ENCODE measurements around the gene OTUD6A. TPM values are rescaled to one million over a fixed set of nuclear protein-coding genes. Genes with fewer than 3 reads are reported as not detected.
A peak's percentile ranks its signal among the peaks of the same experiment; 100 is the strongest.

OTUD6A gene, protein sequence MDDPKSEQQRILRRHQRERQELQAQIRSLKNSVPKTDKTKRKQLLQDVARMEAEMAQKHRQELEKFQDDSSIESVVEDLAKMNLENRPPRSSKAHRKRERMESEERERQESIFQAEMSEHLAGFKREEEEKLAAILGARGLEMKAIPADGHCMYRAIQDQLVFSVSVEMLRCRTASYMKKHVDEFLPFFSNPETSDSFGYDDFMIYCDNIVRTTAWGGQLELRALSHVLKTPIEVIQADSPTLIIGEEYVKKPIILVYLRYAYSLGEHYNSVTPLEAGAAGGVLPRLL
- not detected for total RNA-seq

DNA sequence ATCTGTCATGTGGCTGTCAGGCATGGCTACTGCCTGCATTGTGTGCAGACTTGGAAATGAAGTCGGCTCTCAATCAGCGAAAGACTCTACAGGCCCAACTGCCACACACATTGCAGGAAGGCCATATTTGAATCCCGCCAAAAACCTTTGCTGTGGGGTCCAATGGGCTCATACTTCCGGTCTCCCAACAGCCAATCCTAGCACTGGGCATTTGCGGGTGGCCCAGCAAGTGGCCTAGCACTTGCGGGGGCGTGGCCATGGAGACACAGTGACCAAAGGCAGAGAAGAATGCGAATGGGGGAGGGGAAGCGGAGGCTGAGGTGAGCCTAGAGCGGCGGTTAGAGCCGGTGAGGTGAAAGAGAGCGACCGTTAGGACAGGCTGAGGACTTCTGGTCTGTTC, at the start of gene OTUD6A:
Gene OTUD6A (plus strand): TSS at position 382 of the 400 bp plus-strand sequence. CDS start 68 bp downstream, outside the sequence.
- Histone ChIP-seq H3K9ac (ENCODE audit: low read depth in 1 of 3, low read length in 3 of 3) (no peak within 1 kb of the TSS), H3K9me3 (ENCODE audit: control insufficient read depth in 3 of 3, low read length in 3 of 3) (peaks cover 0 to 5% (median 0%) of the 10 kb centered on the region in 3 donors), H3K27me3 (ENCODE audit: control insufficient read depth in 3 of 3, insufficient read depth in 3 of 3, low read length in 3 of 3) (peaks cover 0 to 3% (median 0%) of the 10 kb centered on the region in 3 donors), H3K4me1 (ENCODE audit: control insufficient read depth in 3 of 3, insufficient read depth in 3 of 3, low read length in 3 of 3) (no peaks in the 10 kb centered on the region), H3K4me3 (ENCODE audit: low read length in 3 of 3) (no peak within 1 kb of the TSS), H3K36me3 (ENCODE audit: control insufficient read depth in 3 of 3, insufficient read depth in 3 of 3, low read length in 3 of 3) (no peaks in the 10 kb centered on the region), H3K27ac (ENCODE audit: low read depth, low read length) (no peak within 1 kb of the TSS)

DNA sequence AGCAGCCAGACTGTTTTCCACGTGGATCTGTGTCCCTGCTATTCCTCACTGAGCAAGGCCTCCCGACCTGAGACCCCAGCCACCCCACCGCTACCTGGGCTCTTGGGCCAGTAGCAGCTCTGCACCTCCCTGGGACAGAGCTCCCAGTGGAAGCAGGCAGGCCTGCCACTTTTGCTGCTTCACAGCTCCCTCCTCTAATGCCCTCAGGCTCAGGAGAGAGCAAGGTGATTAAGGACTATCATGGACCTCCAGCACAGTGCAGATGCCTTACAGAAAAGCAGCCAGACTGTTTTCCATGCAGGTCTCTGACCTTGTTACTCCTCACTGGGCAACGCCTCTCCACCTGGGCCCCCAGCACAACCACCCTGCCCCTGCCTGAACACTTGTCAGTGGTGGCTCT, 49.5 kb upstream of the OTUD6A start:
- Histone ChIP-seq H3K9me3 (ENCODE audit: control insufficient read depth in 3 of 3, low read length in 3 of 3) (no peaks in the 10 kb centered on the region), H3K4me1 (ENCODE audit: control insufficient read depth in 3 of 3, insufficient read depth in 3 of 3, low read length in 3 of 3) (peaks cover 6 to 10% (median 7%) of the 10 kb centered on the region in 3 donors), H3K36me3 (ENCODE audit: control insufficient read depth in 3 of 3, insufficient read depth in 3 of 3, low read length in 3 of 3) (no peaks in the 10 kb centered on the region), H3K4me3 (ENCODE audit: low read length in 3 of 3) (no peak overlapping the region), H3K9ac (ENCODE audit: low read depth in 1 of 3, low read length in 3 of 3) (no peak overlapping the region), H3K27me3 (ENCODE audit: control insufficient read depth in 3 of 3, insufficient read depth in 3 of 3, low read length in 3 of 3) (peaks cover 0 to 7% (median 0%) of the 10 kb centered on the region in 3 donors), H3K27ac (ENCODE audit: low read depth, low read length) (no peak overlapping the region)

DNA sequence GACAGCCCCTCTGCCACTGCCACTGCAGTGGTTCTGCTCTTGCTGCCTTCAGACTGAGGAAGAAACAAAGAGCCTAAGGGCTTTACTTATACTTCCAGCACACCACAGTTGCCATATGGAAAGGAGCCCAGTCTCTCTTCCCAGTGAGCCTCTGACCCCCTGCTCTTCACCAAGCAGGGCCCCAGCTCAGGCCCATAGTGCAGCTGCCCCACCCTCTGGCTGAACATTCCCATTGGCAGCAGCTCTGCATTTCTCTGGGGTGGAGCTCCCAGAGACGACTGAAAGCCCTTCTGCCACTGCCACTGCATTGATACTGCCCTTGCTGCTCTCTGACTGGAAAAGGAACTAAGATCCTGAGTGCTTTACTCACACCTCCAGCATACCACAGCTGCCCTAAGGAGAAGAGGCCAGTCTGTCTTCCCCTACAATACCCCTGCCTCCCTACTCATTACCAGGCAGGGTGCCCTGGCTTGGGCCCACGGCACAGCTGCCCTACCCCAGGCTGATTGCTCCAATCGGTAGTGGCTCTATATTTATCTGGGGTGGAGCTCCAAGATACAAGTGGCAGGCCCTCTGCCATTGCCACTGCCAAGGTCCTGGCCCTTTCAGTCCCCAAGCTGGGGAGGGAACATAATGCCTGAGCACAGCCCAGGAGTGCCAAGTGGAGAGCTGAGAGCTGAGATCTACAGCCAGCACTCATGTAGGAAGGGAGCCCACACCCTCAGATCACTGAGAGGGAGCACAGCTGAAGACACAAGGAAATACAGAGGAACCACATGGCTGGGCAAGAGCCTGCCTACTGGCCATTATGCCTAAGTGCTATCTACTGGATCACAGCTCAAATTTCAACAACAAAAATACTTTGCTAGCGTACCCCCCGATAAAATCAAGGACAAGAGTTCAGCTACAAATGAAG, 48.5 kb upstream of the OTUD6A start:
- Histone ChIP-seq H3K27ac (ENCODE audit: low read depth, low read length) (peak overlapping the region; percentile 49), H3K36me3 (ENCODE audit: control insufficient read depth in 3 of 3, insufficient read depth in 3 of 3, low read length in 3 of 3) (no peaks in the 10 kb centered on the region), H3K9me3 (ENCODE audit: control insufficient read depth in 3 of 3, low read length in 3 of 3) (no peaks in the 10 kb centered on the region), H3K9ac (ENCODE audit: low read depth in 1 of 3, low read length in 3 of 3) (peak overlapping the region in 2 of 3 donors; percentile 1 to 40), H3K4me3 (ENCODE audit: low read length in 3 of 3) (peak overlapping the region in 1 of 3 donors; percentile 6), H3K4me1 (ENCODE audit: control insufficient read depth in 3 of 3, insufficient read depth in 3 of 3, low read length in 3 of 3) (peaks cover 6 to 10% (median 7%) of the 10 kb centered on the region in 3 donors), H3K27me3 (ENCODE audit: control insufficient read depth in 3 of 3, insufficient read depth in 3 of 3, low read length in 3 of 3) (peaks cover 0 to 7% (median 0%) of the 10 kb centered on the region in 3 donors)

DNA sequence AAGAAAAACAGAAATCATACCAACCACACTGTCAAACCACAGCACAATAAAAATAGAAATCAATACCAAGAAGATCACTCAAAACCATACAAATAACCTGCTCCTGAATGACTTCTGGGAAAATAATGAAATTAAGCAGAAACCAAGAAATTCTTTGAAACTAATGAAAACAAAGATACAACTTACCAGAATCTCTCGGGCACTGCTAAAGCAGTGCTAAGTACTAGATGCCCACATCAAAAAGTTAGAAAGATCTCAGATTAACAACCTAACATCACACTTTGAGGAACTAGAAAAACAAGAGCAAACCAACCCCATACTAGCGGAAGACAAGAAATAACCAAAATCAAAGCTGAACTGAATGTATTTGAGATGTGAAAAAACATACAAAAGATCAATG, 45.7 kb upstream of the OTUD6A start:
- peaks cover 0 to 2% (median 0%) of the 10 kb centered on the region in 3 donors for H3K9me3 ChIP-seq (ENCODE audit: control insufficient read depth in 3 of 3, low read length in 3 of 3)
- no peak overlapping the region for H3K4me3 ChIP-seq (ENCODE audit: low read length in 3 of 3)
- H3K27me3 ChIP-seq (ENCODE audit: control insufficient read depth in 3 of 3, insufficient read depth in 3 of 3, low read length in 3 of 3), result peaks cover 0 to 7% (median 0%) of the 10 kb centered on the region in 3 donors
- H3K4me1 ChIP-seq (ENCODE audit: control insufficient read depth in 3 of 3, insufficient read depth in 3 of 3, low read length in 3 of 3), result peaks cover 6 to 10% (median 7%) of the 10 kb centered on the region in 3 donors
- H3K36me3 ChIP-seq (ENCODE audit: control insufficient read depth in 3 of 3, insufficient read depth in 3 of 3, low read length in 3 of 3), result no peaks in the 10 kb centered on the region
- H3K27ac ChIP-seq (ENCODE audit: low read depth, low read length), result no peak overlapping the region
- H3K9ac ChIP-seq (ENCODE audit: low read depth in 1 of 3, low read length in 3 of 3), result no peak overlapping the region

DNA sequence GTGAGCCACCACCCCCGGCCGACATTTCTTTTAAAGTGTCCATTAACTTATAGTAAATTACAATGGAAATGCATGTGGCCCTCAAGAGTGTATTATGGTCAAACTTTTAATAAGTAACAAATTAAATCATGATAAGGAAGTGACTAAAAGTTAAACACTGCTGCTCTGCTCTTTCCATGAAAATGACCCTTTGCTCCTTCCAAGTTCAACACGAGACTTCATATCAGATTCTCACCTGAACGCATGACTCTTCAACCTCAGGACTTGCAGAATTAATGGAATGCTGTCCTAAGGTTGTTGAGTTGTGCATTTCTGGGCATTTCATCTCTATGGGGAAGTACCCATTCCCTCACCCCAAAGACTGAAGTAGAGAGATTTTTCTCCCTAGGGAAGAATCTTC, 39.6 kb upstream of the OTUD6A start:
- no peaks in the 10 kb centered on the region for H3K27me3 ChIP-seq (ENCODE audit: control insufficient read depth in 3 of 3, insufficient read depth in 3 of 3, low read length in 3 of 3)
- H3K36me3 ChIP-seq (ENCODE audit: control insufficient read depth in 3 of 3, insufficient read depth in 3 of 3, low read length in 3 of 3), result no peaks in the 10 kb centered on the region
- no peak overlapping the region for H3K27ac ChIP-seq (ENCODE audit: low read depth, low read length)
- no peak overlapping the region for H3K9ac ChIP-seq (ENCODE audit: low read depth in 1 of 3, low read length in 3 of 3)
- no peaks in the 10 kb centered on the region for H3K4me1 ChIP-seq (ENCODE audit: control insufficient read depth in 3 of 3, insufficient read depth in 3 of 3, low read length in 3 of 3)
- peaks cover 0 to 2% (median 0%) of the 10 kb centered on the region in 3 donors for H3K9me3 ChIP-seq (ENCODE audit: control insufficient read depth in 3 of 3, low read length in 3 of 3)
- H3K4me3 ChIP-seq (ENCODE audit: low read length in 3 of 3), result no peak overlapping the region

DNA sequence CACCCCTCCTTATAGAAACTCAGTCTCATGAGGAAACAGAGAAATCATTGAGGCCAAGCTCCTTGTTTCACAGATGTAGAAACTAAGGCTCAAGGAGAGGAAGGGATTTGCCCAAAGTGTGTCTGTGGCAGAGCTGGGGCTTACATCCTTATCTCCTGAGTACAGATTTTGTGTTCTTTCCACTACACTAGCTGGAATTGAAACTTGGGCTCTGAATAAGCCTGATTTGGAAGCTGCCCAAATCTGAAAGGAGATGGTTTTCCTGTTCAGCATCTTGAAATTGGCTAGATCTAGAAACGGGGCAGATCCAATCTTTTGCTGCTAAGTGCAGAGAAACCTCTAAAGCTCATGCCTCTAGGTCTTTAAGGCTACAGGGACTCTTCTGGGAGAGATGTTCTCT, 36.8 kb upstream of the OTUD6A start:
- peaks cover 0 to 10% (median 0%) of the 10 kb centered on the region in 3 donors for H3K27me3 ChIP-seq (ENCODE audit: control insufficient read depth in 3 of 3, insufficient read depth in 3 of 3, low read length in 3 of 3)
- peaks cover 0 to 2% (median 0%) of the 10 kb centered on the region in 3 donors for H3K9me3 ChIP-seq (ENCODE audit: control insufficient read depth in 3 of 3, low read length in 3 of 3)
- H3K9ac ChIP-seq (ENCODE audit: low read depth in 1 of 3, low read length in 3 of 3), result no peak overlapping the region
- no peak overlapping the region for H3K4me3 ChIP-seq (ENCODE audit: low read length in 3 of 3)
- H3K4me1 ChIP-seq (ENCODE audit: control insufficient read depth in 3 of 3, insufficient read depth in 3 of 3, low read length in 3 of 3), result peaks cover 0 to 6% (median 0%) of the 10 kb centered on the region in 3 donors
- no peak overlapping the region for H3K27ac ChIP-seq (ENCODE audit: low read depth, low read length)
- no peaks in the 10 kb centered on the region for H3K36me3 ChIP-seq (ENCODE audit: control insufficient read depth in 3 of 3, insufficient read depth in 3 of 3, low read length in 3 of 3)

DNA sequence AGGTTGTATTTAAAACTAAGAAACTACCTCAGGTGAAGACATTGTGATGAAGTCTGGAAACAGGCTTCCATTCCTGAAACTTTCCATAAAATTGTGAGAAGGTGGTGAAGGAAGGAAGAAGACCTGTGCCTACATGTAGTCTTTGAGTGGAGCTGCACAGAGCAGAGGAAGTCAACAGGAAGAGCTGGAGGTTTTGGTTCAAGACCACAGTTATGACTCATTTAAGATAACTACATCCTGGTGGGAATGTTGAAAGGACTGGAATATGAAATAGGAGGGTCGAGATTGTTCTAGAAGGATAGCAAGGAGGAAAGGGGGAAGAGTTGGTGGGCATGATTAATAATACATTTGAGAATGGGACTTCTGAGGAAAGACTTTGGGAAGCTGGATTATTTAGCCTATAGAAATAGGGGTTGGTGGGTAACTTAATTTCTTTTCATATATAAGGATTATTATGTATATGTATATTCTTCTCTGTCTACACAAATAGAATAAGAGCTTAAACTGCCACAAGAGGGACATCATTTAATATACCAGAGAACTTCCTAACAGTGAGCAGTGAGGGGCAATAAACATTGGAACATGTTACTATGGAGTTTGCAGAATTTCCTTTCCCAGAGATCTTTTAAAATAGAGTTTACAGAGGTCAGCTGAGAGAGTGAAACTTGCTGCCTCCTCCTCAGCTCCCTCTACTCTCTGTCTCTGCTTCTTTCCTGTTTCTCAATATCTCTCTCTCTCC, 36.0 kb upstream of the OTUD6A start:
- no peak overlapping the region for H3K27ac ChIP-seq (ENCODE audit: low read depth, low read length)
- no peak overlapping the region for H3K4me3 ChIP-seq (ENCODE audit: low read length in 3 of 3)
- H3K9me3 ChIP-seq (ENCODE audit: control insufficient read depth in 3 of 3, low read length in 3 of 3), result peaks cover 0 to under 1% (median 0%) of the 10 kb centered on the region in 3 donors
- no peak overlapping the region for H3K9ac ChIP-seq (ENCODE audit: low read depth in 1 of 3, low read length in 3 of 3)
- H3K4me1 ChIP-seq (ENCODE audit: control insufficient read depth in 3 of 3, insufficient read depth in 3 of 3, low read length in 3 of 3), result peaks cover 0 to 6% (median 0%) of the 10 kb centered on the region in 3 donors
- peaks cover 0 to 15% (median 0%) of the 10 kb centered on the region in 3 donors for H3K27me3 ChIP-seq (ENCODE audit: control insufficient read depth in 3 of 3, insufficient read depth in 3 of 3, low read length in 3 of 3)
- H3K36me3 ChIP-seq (ENCODE audit: control insufficient read depth in 3 of 3, insufficient read depth in 3 of 3, low read length in 3 of 3), result no peaks in the 10 kb centered on the region

DNA sequence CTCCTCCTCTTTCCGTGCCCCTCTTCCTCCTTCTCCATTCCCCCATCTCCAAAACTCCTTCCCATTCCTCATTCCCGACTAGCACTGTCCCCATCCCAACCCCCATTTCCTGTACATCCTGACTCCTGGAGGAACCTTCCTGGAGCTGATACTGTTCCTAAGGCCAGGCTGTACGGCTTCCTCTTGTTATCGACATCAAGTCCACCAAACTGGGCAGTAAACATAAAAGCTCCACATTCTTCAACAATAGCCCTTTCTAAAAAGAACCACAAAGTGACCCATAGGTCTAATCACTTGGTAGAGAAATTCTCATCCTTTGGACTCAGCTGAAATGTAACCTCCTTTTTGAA, 35.4 kb upstream of the OTUD6A start:
- peaks cover 0 to 16% (median 0%) of the 10 kb centered on the region in 3 donors for H3K27me3 ChIP-seq (ENCODE audit: control insufficient read depth in 3 of 3, insufficient read depth in 3 of 3, low read length in 3 of 3)

DNA sequence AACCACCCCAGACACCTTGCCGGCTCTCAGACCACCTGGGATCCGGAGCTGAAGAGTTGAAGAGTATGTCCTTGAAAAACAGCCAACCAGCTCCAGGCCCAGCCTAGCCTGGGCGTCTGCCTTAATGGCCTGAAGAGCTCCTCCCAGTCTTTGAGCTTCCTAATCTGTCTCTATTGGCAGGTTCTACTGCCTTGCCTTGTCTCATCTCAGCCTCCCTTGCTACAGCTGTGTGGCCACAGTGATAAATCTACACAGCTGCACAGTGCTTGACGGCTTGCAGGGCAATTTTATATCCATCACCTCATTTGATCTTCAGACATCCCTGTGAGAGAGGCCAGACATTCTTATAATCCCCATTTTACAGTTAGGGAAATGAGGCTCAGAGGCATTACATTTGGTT, 32.4 kb upstream of the OTUD6A start:
- H3K9me3 ChIP-seq (ENCODE audit: control insufficient read depth in 3 of 3, low read length in 3 of 3), result no peaks in the 10 kb centered on the region
- no peak overlapping the region for H3K4me3 ChIP-seq (ENCODE audit: low read length in 3 of 3)
- peaks cover 0 to 6% (median 0%) of the 10 kb centered on the region in 3 donors for H3K4me1 ChIP-seq (ENCODE audit: control insufficient read depth in 3 of 3, insufficient read depth in 3 of 3, low read length in 3 of 3)
- H3K9ac ChIP-seq (ENCODE audit: low read depth in 1 of 3, low read length in 3 of 3), result no peak overlapping the region
- H3K27me3 ChIP-seq (ENCODE audit: control insufficient read depth in 3 of 3, insufficient read depth in 3 of 3, low read length in 3 of 3), result peaks cover 0 to 20% (median 0%) of the 10 kb centered on the region in 3 donors
- no peak overlapping the region for H3K27ac ChIP-seq (ENCODE audit: low read depth, low read length)
- H3K36me3 ChIP-seq (ENCODE audit: control insufficient read depth in 3 of 3, insufficient read depth in 3 of 3, low read length in 3 of 3), result no peaks in the 10 kb centered on the region

More for the DNA sequence above, 35.4 kb upstream of the OTUD6A start:
- no peak overlapping the region for H3K4me3 ChIP-seq (ENCODE audit: low read length in 3 of 3)
- no peak overlapping the region for H3K27ac ChIP-seq (ENCODE audit: low read depth, low read length)
- no peak overlapping the region for H3K9ac ChIP-seq (ENCODE audit: low read depth in 1 of 3, low read length in 3 of 3)
- H3K4me1 ChIP-seq (ENCODE audit: control insufficient read depth in 3 of 3, insufficient read depth in 3 of 3, low read length in 3 of 3), result peaks cover 0 to 6% (median 0%) of the 10 kb centered on the region in 3 donors
- no peaks in the 10 kb centered on the region for H3K9me3 ChIP-seq (ENCODE audit: control insufficient read depth in 3 of 3, low read length in 3 of 3)
- no peaks in the 10 kb centered on the region for H3K36me3 ChIP-seq (ENCODE audit: control insufficient read depth in 3 of 3, insufficient read depth in 3 of 3, low read length in 3 of 3)
